Ovary (tissue), 3 donors: ENCODE measurements around the gene TPST1.

Source experiments
- EP300 ChIP-seq: sonication (generic); formaldehyde crosslinking; IDR thresholded peaks from one replicate; pipeline ENCODE4 v1.6.1; 2017; ENCODE audit warnings: antibody characterized with exemption
- POLR2A ChIP-seq: fragments of 450-650 bp; IDR thresholded peaks from one replicate; pipeline ENCODE4 v1.6.1; 2017; ENCODE audit warnings: antibody characterized with exemption, mild to moderate bottlenecking, moderate library complexity
- TF ChIP-seq, protein P1 (sequence below), 3 donors: fragments of 450-650 bp in 2 of 3; fragments of 200-600 bp in 1 of 3; IDR thresholded peaks; one replicate each; pipeline versions ENCODE4 v1.5.1 to v1.8.0; 2016 to 2022; ENCODE audit warnings: antibody characterized with exemption in 3 of 3, mild to moderate bottlenecking in 1 of 3
- donor health status: DM: no; HTN: no; CAD: no.

DNA sequence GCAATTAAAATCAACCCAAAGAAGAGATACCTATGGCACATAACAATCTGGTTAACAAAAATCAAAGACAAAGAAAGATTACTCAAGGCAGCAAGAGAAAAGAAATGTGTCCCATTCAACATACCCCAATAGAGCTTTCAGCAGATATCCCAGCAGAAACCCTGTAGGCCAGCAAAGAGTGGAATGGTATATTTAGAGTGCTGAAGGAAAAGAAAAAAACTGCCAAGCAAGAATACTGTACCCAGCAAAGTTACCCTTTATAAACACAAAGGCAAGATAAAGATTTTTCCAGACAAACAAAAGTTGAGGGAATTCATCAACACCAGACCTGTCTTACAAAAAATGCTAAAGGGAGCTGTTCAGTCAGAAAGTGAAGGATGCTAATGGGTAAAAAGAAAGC, 131.6 kb downstream of the TPST1 start:
- TF ChIP-seq EP300 (no peak), POLR2A (no peak)
- TF ChIP-seq, protein P1, sequence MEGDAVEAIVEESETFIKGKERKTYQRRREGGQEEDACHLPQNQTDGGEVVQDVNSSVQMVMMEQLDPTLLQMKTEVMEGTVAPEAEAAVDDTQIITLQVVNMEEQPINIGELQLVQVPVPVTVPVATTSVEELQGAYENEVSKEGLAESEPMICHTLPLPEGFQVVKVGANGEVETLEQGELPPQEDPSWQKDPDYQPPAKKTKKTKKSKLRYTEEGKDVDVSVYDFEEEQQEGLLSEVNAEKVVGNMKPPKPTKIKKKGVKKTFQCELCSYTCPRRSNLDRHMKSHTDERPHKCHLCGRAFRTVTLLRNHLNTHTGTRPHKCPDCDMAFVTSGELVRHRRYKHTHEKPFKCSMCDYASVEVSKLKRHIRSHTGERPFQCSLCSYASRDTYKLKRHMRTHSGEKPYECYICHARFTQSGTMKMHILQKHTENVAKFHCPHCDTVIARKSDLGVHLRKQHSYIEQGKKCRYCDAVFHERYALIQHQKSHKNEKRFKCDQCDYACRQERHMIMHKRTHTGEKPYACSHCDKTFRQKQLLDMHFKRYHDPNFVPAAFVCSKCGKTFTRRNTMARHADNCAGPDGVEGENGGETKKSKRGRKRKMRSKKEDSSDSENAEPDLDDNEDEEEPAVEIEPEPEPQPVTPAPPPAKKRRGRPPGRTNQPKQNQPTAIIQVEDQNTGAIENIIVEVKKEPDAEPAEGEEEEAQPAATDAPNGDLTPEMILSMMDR (IDR thresholded peaks at IDR 0.05), result no peak
